NCI-H1092 (cell line): ENCODE data around the gene TCF25.
"Not testable (repeated sequence)": the region's sequence is repeated elsewhere in the genome, so short reads cannot be mapped to it uniquely, and the experiment has no call there.

Source experiments
- DNase-seq: peaks from one replicate; lab custom pipeline; 2025; lab: John Stamatoyannopoulos, UW

TCF25 gene

DNA sequence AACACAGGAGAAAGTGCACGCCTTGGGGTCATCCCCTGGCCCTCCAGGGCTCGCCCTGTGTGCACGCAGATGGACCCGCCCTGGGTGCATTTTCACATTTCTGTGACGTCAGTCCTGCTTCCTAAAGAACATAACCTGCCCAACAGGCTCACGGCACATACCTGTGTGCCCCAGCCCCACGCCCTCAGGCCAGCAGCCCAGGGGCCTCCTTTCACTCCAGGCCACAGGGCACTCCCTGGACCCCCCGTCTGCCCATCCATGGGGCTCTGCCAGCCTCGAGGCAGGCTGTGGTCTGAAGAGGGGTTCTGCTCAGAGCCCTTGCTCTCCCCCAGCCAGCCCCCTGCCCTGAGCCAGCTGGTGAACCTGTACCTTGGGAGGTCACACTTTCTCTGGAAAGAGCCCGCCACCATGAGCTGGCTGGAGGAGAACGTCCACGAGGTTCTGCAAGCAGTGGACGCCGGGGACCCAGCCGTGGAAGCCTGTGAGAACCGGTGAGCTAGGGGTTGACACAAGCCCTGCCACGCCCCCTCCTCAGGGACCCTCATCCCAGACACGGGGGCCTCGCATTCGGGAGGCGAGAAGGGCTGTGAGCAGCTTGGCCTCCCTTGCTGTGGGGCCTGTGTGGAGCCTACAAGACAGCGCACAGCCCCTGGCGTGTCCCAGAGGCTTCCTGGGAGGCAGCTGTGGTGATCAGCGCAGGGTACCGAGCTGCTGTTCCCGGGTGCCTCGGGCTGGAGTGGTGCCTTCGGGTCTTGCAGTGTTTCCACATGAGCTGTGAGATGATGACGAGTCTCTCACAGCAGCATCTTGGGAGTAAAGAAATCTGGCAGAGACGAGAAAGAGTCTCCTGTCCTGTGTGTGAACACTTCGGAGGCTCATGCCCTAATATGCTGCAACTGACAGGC is 31.5 kb downstream of the TCF25 start:
- DNase-seq = no peak

DNA sequence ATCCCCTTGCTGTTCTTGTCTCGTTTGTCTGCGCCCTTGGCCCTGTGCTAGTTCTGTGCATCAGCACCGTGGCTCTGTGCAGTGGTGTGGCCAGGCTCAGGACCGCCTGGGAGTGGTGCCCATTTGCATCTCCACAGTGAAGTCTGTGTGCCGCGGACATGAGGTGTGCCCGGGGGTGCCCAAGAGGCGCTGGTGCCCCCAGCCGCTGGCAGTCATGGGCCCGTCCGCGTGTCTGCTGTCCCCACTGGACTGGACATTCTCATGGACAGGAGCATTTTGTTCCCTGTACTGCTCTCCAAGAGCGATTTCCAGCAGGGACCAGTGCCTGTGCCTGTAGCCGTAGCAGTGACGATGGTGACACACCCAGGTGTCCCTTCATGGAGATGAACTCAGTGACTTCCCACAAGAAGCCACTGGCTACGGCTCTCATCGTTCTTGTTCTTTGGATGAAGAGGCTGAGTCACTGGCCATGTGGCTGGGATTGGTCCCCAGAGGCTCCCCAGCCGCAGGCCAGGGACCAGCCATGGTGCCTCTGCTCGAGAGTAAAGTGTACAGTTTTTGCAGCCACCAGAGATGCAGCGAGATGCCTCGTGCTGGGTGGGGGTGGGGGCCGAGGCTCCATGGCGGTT is 32.2 kb downstream of the TCF25 start:
- DNase-seq = no peak

DNA sequence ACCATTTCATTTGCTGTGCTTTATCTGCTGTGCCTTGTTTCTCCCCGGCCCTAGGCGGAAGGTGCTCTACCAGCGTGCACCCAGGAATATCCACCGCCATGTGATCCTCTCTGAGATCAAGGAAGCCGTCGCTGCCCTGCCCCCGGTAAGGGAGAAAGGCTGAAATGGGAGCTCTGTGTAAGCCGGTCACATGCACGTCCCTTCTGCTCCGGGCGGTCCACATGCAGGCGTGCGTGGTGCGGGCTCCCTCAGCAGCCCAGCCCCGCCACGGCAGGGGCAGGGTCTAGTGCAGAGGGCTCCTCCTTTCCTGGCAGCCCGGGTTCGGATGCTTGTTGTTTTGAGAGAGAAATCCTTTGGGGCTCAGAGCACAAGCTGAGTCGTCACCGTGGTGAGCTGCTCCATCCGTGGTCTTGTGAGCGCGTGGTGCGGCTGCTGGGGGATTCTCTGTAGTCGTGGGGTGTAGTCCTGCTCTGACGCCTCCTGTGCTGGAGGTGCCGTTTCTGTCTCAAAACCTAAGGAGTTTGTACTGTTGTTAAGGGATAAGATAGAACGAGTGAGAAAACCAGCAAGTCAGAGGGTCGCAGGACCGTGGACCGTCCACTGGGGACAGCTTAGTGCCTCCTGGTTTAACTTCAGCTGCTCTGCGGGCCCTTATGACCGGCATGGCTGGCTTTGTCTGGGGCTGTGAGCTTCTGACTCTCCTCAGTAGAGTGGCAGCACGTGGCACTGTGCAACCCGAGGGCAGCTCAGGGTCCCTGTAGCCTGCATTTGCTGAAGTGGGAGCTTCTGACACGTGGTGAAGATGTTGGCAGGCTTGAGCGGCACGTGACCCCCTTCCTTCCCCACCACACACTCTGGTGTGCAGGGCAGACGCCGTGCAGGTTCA is 33.0 kb downstream of the TCF25 start:
- no peak for DNase-seq

DNA sequence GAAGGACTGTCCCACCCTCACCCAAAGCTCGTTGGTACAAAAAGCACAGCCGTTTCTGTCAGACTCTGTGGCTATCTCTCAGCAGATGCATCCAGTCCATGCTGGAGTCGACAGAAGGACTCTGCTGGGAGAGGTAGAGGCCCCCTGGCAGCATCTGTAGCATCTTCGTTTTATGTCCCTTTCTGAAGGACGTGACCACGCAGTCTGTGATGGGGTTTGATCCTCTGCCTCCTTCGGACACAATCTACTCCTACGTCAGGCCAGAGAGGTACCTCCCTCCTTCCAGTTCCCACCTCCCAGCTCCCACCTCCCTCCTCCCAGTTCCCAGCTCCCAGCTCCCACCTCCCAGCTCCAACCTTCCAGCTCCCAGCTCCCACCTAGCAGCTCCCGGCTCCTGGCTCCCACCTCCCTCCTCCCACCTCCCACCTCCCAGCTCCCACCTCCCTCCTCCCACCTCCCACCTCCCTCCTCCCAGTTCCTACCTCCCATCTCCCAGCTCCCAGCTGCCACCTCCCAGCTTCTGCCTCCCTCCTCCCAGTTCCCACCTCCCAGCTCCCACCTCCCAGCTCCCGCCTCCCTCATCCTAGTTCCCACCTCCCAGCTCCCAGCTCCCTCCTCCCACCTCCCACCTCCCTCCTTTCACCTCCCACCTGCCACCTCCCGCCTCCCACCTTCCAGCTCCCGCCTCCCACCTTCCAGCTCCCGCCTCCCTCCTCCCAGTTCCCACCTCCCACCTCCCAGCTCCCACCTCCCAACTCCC is 33.8 kb downstream of the TCF25 start:
- no peak for DNase-seq

DNA sequence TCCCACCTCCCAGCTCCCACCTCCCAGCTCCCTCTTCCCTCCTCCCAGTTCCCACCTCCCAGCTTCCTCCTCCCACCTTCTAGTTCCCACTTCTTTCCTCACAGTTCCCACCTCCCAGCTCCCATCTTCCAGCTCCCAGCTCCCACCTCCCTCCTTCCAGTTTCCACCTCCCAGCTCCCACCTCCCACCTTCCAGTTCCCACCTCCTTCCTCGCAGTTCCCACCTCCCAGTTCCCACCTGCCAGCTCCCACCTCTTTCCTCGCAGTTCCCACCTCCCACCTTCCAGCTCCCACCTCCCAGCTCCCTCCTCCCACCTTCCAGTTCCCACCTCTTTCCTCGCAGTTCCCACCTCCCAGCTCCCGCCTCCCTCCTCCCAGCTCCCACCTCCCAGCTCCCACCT is 34.8 kb downstream of the TCF25 start:
- no peak for DNase-seq

DNA sequence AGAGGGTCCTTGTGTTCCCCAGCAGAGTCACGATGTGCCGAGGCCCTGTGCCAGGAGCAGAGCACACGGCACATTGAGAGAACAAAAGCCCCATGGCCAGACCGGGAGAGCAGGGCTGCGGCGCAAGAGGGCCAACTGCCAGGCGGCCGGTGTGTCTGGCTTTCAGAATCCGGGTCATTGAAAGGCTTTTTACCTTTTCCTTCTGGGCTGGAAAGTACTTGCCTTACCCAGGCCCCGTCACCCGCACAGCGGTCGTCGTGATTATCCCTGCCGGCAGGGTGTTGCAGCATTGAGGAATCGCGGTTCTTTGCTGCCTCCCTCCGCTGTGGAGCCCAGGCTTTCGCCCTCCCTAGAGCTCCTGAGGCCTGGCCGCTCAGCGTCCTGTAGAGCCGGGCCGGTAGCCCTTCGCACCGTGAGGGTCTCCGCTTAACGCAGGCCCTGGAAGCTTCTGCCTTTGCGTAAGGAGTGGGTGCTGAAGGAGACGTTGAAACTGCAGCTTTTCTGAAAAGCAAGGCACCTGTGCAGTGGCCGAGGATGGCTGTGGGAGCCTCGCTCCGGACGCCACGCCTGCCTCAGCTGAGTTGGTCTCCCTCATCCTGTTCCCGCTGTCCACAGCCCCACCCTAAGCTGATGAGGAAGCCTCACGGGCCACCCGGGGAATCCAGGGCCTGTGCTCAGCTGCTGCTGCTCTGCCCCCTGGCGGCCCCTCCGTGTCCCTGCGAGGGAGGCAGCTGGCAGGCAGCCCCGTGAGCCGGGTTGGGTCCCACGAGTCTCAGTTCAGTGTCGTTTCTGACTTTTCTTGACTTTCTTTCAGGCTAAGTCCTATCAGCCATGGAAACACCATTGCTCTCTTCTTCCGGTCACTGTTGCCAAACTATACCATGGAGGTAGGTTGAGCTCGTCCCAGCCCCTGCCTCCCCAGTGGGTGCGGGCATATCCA is 36.7 kb downstream of the TCF25 start:
- peak; percentile 53 for DNase-seq

DNA sequence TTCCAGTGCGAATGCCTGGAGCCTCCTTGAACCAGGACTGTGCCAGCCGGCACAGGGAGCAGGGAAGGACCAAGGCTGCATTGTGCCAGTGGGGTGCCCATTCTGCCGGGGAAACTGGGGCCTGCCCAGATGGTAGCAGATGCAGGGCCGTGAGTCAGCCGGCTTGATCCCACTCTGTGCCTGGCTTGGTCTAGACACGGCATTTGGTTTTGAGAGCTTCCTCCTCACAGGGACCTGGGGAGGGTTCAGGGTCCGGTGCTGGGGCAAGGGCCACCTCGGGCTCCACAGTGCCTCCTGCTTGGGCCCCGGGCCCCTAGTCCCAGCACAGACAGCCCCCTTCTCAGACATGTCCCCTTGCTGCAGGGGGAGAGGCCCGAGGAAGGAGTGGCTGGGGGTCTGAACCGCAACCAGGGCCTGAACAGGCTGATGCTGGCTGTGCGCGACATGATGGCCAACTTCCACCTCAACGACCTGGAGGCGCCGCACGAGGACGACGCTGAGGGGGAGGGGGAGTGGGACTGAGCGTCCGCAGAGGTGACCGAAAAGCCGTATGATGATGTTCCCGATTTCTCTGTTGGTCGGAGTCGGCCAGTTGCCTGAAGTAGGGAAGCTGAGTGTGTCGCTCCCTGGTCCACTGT is 37.4 kb downstream of the TCF25 start:
- DNase-seq = no peak

DNA sequence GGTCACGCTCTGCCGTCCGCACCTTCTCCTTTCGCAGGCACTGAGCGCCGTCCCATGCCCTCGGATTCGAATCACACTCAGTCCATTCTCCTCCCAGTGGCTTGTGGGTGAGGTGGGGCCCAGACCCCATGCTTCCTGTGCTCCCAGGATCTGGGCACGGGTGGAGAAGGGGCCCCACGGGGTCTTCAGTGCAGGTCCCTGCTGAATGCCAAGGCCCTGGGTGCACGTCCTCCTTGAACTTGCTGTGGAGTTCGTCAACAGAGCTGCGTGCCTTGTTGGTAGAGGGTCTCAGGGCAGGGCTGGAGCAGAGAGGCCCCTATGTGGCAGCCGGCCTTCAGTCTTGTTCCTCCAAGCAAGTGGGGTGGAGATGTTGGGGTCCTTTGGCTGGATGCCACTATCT is 38.0 kb downstream of the TCF25 start:
- DNase-seq = no peak

DNA sequence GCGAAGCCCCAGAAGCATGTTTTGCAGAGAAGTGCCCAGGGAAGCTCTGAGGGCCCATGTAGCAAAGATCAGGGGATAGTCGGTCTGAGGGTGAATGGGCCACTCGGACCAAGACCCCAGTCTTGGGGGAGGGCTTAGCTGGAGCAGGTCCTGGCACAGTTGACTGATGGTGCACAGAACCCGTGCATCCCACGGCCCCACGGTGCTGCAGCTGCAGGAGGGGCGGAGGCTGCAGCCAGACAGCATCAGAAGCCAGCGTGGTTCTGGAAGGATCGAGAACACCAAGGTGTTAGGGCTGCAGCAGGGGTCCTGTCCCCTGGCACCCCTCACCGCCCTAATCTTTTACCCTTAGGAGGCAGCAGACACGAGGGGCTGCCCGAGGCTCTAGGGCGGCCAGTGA is 38.8 kb downstream of the TCF25 start:
- DNase-seq = no peak

DNA sequence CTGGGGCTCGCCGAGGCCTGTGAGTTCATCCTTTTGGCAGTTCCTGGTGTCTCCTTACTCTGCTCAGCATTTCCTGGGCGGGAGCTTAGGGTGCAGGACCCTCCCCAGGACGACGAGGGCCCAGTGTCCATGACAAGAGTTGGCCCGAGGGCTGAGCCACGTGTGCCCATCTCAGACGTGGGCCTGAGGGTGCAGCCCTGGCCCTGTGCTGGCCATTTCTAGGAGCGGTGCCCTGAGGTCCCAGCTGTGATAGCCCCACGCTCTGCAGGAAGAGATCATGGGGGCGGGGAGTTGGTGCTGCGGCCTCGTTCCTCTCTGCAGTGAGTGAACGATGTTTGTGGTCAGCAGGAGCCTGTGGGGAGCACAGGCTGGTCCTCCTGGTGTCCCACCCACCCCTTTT is 39.2 kb downstream of the TCF25 start:
- no peak for DNase-seq

DNA sequence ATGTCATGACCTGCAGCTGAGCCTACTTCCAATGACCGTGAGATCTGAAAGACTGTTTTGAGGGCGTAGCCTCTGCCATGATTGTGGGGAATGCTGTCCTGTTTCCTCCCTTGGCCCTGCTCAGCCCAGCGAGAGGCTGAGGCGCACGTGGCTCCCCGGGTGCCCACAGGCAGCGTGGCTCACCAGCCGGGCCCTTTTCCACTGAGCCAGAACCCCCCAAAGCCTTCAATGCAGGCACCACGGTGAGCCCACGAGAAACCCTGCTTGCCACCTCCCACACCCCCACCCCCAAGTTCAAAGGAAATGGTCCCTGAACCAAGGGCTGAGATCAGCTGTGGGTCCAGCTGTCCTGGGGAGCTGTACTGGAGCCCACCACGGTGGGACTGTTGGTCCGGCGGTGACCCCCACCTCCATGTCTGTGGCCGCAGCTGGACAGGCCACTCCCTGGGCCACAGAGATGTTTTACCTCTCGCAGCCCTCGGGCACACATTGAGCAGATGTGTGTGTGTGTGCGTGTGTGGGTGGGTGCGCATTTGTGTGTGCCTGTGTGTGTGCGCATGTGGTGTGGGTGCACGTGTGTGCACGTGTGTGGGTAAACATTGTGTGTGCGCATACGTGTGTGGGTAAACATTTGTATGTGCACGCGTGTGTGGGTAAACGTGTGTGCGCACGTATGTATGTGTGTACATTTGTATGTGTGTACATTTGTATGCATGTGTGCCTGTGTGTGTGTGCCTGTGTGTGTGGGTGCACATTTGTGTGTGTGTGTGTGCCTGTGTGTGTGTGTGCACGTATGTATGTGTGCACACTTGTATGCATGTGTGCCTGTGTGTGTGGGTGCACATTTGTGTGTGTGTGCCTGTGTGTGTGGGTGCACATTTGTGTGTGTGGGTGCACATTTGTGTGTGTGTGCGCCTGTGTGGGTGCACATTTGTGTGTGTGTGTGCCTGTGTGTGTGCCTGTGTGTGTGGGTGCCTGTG is 40.3 kb downstream of the TCF25 start:
- no peak for DNase-seq

DNA sequence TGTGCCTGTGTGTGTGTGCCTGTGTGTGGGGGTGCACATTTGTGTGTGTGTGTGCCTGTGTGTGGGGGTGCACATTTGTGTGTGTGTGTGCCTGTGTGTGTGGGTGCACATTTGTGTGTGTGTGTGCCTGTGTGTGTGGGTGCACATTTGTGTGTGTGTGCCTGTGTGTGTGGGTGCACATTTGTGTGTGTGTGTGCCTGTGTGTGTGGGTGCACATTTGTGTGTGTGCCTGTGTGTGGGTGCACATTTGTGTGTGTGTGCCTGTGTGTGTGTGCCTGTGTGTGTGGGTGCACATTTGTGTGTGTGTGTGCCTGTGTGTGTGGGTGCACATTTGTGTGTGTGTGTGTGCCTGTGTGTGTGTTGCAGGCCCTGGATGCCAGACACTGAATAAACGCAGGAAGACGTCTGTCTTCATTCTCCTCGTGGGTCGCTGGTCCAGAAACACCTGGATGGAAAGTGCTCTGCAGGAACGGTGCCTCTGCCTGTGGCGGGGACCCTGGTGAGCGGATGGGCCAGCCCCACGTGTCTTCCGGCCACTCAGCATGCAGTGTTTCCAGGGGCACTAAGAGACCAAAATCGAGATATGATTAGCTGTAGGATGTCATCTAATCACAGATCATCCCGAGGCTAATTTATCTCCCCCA is 41.4 kb downstream of the TCF25 start:
- DNase-seq = not testable (repeated sequence)

DNA sequence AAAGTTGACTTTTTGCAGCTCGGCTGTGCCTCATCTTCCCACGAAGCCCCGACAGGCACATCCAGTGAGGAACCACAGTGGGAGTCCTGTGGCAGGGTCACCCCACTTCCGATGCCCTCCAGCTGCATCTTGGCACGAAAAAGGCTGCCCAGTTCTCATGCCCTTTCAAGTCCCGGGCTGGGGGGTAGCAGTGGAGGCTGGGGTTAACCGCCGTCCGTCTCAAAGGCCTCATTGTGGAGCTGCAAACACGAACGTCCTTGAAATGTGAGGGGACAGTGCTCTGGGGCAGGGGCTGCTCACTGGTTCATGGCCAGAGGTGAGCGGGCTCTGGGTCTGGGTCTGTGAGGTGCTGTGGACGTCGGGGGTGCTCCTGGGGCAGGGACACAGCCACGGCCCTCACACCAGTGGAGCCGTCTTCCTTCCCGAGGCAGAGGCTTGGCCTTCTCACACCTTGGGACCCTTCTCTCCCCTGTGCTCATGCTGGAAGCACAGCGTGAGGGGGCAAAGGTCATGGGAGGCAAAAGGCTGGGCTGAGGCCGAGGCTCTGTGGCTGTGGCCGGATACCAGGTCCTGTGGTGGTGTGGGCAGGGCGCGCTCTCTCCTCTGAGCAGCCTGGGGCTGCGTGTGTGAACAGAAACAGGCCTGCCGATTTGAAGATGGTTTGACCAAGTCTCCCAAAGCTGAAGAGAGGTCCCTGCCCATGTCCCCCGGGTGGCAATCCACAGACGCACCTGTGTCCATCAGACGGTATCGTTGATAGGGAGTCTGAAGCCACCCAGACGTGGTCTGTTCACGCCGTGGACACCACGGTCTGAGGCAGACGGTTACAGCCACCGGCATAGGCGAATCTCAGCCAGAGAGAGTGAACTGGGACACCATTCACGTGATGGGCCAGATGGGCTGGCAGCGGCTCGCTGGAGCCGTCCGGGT is 42.2 kb downstream of the TCF25 start:
- DNase-seq = no peak

DNA sequence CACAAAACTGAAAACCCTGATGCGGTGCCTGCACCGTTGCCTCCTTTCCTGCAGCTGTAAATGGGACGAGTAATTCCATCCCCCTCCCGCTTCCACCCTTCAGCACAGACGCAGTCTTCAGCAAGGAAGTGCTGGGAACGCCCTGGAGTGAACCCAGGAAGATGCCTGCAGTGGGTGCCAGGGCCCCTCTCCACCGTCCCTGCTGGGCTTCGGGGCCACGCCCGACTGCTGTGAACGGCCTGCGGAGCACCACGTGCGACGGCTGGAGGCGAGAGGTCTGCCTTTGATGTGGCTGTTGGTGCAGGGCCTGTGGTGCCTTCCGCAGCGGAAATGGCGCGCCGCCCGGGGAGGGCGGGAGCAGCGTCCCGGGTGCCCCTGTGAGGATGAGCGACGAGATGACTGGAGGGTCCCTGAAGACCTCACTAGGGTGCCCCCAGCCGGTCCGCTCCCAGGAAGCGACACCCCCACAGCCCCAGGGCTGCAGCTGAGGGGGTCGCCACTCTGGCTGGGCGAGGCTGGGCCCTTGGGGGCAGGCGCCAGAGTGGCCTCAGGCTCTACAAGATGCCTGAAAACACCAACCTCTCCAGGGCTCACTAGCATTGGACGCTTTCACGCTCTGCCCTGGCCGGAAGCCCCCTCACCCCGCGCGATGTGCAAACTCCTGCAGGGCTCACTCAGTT is 44.5 kb downstream of the TCF25 start:
- DNase-seq = peak; percentile 50

DNA sequence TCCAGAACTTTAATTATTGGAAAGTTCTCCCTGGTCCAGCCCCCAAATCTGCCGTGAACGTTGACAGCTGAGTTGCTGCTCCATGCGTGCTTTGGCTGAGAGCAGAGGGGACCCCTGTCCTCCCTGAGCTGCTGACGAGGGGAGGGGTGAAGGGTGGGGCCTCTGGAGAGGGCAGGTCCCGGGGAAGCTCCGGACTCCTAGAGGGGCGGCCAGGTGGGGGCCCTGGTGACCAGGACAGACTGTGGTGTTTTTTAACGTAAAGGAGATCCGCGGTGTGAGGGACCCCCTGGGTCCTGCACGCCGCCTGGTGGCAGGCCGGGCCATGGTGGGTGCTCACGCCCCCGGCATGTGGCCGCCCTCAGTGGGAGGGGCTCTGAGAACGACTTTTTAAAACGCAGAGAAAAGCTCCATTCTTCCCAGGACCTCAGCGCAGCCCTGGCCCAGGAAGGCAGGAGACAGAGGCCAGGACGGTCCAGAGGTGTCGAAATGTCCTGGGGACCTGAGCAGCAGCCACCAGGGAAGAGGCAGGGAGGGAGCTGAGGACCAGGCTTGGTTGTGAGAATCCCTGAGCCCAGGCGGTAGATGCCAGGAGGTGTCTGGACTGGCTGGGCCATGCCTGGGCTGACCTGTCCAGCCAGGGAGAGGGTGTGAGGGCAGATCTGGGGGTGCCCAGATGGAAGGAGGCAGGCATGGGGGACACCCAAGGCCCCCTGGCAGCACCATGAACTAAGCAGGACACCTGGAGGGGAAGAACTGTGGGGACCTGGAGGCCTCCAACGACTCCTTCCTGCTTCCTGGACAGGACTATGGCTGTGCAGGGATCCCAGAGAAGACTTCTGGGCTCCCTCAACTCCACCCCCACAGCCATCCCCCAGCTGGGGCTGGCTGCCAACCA is 45.3 kb downstream of the TCF25 start, which contains the start of gene MC1R:
MC1R (plus strand) TSS at position 410 of the 895 bp plus-strand sequence; CDS start at position 807, 397 bp downstream.
- peak; percentile 21 for DNase-seq
